RKO (cell line): Measurements from ENCODE around the gene PCNX1.
"Not testable (repeated sequence)": the region's sequence is repeated elsewhere in the genome, so short reads cannot be mapped to it uniquely, and the experiment has no call there.

Experiments
- DNase-seq: peaks from one replicate; pipeline ENCODE4 v3.0.0-alpha.2; 2016; ENCODE audit warnings: low spot score

Gene PCNX1

GRCh38 chr14:71019917-71020316 lies 112.7 kb downstream of the PCNX1 start:
- not testable (repeated sequence) for DNase-seq

DNA sequence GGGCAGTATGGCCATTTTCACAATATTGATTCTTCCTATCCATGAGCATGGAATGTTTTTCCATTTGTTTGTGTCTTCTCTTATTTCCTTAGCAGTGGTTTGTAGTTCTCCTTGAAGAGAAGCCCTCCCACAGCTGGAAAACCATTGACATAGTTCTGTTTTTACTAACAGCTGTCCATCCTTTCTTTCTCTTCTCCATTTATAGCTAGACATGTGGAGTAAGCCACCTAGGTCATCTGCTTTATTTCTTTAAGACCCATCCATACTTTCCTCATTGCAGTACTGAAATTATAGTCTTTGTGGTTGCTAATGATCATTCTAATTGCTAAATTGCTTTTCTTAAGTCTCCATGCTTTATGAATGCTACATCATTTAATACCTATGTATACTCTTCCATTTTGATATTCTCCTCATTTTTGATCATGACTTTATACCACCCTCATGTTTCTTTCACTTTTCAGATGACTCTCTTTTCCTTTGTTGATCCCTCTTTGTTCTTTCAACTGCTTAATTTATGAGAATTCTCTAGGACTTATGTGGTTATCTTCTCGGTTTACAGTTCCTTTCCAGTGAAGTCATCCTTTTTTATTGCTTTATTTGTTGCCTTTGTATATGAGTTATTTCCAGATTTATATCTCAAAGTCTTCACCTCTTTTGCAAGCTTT lies 114.2 kb downstream of the PCNX1 start:
- DNase-seq, result peak; percentile 15

DNA sequence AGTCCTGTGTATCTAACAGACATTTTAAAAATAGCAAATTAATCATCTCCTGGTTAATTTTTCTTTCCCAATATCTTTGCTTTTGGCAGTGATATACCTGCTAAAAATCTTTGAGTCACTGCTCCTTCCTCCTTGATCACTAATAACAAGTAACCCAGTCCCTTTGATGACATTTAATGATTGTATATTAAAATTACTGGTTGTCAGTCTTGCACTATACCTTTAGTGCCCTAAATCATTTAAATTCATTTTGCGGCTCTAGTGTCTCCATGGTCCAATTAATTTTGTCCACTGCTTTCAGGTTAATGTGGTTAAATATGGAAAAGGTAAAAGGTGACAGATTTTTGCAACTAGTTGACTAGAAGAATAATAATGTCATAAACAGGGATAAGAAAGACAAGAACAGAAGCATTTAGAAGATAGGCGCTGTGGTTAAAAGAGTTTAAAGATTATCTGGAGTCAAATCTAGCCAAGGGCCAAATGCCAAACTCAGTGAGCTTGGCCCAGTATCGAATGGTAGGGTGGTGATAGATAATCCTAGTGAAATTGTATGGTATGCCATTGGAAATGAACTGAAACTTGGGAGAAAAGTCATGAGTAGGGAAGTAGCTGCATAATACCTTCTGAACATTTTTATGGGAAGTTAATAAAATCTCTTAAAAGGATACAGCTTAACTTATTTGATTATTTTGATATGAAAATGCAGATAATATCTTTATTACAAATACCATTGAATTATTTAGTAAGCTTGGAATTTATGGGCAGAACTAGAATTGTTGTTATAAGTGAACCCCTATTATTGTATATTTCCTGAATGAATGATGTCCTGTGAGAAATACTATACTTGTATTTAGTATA lies 115.0 kb downstream of the PCNX1 start:
- DNase-seq, result no peak

- DNase-seq, result no peak
Measured at GRCh38 chr14:71022939-71023338, 115.7 kb downstream of the PCNX1 start.

- no peak for DNase-seq
Measured at GRCh38 chr14:71029236-71029781, 122.0 kb downstream of the PCNX1 start.

DNA sequence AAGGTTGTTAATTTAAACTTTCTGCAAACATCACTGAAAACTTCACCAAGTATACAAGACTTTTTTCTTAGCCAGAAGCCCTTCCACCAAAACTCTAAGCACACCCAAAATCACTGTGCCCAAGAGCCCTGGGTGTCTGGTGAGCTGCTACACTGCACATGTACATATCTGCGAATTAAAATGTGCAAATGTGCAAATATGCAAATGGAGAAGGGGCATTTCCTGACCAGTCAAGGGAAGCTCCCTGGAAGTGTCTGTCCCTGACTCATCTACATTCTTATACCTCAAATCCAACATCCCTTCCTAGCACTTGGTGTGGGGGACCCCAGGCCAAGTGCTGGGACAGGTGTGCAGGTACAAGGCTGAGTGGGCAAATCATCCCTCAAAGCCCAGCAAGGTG lies 123.7 kb downstream of the PCNX1 start:
- no peak for DNase-seq

DNA sequence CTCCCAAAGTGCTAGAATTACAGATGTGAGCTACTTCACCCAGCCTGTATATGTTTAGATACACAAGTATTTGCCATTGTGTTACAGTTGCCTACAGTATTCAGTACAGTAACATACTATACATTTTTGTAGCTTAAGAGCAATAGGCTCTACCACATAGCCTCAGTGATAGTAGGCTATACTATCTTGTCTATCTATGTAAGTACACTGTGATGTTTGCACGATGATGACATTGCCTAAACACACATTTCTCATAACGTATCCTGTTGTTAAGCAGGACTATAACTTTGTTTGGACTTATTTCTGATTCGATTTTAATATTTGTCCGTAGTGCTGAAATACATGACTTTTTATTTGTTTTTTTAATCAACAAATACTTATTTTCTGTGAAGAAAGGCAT lies 129.2 kb downstream of the PCNX1 start:
- no peak for DNase-seq

- DNase-seq, result no peak
Measured at GRCh38 chr14:71048393-71048792, 141.1 kb downstream of the PCNX1 start.

- DNase-seq, result no peak
Measured at GRCh38 chr14:71049435-71050133, 142.3 kb downstream of the PCNX1 start.

- DNase-seq, result peak; percentile 43
Measured at GRCh38 chr14:71050227-71050823, 143.1 kb downstream of the PCNX1 start.

GRCh38 chr14:71054706-71055105 lies 147.4 kb downstream of the PCNX1 start:
- DNase-seq, result no peak

DNA sequence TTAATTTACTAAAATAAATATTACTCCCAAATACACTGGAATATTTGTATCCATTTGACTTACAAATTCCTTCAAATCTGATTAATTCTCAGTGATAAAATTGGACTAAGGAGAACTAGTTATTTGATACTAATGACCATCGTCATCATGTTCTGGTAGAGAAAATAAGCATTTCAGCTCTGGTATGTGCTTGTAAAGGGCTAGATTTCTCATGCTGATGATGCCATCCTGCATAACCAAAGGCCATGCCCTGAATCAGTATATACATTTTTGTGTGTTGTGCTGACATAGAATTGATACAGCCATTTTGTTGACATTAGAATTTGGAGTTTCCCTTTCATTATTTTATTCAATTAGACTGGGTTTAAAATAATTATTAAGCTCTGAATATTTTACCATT lies 148.9 kb downstream of the PCNX1 start:
- no peak for DNase-seq

- no peak for DNase-seq
Measured at GRCh38 chr14:71060274-71060673, 153.0 kb downstream of the PCNX1 start.

DNA sequence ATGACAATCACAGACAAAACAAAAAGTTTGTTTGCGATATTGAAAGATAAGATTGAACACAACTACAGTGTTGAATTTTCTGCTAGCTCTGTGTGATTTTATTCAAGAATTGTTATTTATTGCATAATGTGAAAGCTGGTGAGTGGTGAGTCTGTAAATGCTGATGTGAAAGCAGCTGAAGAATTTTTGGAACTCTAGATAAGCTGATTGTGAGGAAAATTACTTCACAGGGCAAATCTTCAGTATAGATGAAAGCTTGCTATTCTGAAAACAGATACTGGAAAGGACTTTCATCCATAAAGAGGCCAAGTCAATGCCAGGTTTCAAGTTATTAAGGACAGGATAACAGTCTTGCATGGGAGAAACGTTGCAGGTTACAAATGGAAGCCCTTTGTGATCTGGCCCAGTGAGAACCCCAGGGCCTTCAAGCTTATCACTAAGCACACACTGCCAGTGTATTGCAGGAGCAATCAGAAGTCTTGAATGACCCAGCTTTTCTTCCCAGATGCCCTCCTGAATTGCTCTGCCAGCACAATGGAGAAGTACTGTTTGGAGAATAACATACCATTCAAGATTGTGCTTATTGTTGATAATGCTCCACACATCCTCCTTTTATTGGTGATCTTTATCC lies 153.7 kb downstream of the PCNX1 start:
- no peak for DNase-seq

DNA sequence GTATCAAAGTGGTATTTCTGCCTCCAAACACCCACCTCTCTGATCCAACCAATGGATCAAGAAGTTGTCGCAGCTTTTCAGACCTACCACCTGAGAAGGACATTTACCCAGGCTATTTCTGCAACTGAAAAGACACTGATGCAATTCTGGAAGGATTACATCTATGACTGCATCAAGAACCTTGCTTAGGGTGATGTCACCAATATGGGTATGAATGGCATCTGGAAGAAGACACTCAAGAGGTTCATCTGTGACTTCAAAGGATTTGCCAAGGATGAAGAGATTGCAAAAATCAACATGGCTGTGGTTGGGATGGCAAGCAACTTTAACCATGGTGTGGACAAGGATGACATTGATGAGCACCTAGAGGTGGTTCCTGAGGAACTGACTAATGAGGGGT lies 154.2 kb downstream of the PCNX1 start:
- DNase-seq, result no peak

DNA sequence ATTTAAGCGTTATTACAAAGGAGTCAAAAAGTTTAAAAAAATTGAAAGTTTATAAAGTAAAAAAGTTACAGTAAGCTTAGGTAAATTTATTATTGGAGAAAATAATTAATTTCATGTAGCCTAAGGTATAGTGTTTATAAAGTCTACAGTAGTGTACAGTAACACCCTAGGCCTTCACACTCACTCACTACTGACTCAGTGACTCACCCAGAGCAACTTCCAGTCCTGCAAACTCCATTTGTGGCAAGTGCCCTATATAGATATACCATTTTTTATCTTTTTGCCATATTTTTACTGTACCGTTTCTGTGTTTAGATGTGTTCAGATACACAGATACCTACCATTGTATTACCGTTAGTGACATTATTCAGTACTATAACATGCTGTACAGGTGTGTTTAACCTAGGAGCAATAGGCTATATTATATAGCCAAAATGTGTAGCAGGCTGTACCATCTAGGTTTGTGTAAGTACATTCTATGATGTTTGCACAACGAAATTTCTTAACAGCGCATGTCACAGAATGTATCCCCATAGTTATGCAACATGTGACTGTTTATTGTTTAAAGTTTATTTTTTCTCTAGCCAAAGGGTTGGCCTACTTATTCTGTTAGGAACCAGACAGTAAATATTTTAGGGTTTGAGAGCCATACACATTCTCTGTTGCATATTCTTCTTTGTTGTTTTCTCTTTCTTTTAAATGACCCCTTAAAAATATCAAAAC lies 155.5 kb downstream of the PCNX1 start:
- DNase-seq, result peak; percentile 26

DNA sequence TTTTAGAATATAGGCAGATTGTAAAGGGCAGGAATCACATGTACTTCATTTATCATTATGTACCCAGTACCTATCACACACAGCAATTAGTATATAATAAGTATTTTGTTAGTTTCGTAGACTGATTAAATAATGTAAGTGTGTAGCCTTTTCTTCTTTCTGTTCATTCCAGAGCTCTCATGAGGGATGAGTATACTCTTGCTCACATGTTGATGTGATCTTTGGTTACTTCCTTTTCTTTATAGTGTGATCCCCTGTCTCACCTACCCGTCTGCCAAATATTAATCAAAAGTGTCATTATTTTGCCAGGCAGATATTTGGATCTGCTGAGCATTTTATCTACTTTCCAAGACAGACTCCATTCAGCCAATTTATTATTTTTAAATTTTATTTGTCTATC lies 156.1 kb downstream of the PCNX1 start:
- DNase-seq, result no peak

- not testable (repeated sequence) for DNase-seq
Measured at GRCh38 chr14:71064747-71065146, 157.5 kb downstream of the PCNX1 start.

DNA sequence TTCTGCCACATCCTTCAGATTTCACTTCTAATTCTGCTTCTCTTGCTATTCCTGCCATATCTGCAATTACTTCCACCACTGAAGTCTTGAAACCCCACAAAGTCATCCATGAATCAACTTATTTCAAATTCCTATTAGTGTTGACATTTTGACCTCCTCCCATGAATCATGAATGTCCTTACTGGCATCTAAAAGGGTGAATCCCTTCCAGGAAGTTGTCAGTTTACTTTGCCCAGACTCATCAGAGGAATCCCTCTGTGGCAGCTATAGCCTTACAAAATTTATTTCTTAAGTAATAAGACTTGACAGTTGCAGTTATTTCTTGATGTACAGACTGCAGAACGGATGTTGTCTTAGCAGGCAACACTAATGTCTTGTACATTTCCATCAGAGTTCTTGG lies 162.9 kb downstream of the PCNX1 start:
- DNase-seq, result peak; percentile 16

- DNase-seq, result no peak
Measured at GRCh38 chr14:71071042-71071441, 163.8 kb downstream of the PCNX1 start.

DNA sequence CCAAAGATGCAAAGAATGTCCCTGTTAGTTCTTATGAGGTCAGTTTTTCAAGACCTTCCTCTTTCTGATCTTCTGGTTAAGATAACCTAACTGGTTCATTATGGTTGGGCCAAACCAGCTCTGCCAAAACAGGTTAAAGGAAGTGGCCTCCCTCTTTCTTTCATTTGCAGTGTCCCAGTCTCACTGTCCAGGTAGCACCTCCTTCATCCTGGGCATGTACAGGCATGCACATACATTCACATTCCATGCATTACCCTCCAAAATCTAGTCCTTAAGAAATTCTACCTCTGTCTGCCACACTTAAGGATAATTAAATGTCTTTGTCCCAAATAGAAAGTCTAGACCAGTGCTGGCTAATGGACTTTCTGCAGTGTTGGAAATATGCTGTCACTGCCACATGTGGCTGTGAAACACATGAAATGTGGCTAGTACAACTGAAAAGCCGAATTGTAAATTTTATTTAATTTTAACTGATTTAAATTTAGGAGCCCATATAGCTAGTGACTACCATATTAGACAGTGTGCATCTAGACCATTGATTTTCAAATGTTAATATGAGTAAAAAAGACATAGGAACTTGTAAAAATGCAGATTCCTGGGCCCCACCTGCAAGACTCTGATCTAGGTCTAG lies 169.3 kb downstream of the PCNX1 start:
- DNase-seq, result no peak
